ENCODE data around the gene BRF1. TPM values are rescaled to one million over a fixed set of nuclear protein-coding genes. Genes with fewer than 3 reads are reported as not detected.

BRF1 gene
- total and polyA plus RNA-seq, 2 donors (not counting 1 experiment from before 2014, with no cell fraction given), result 7.4 to 33.4 TPM

DNA sequence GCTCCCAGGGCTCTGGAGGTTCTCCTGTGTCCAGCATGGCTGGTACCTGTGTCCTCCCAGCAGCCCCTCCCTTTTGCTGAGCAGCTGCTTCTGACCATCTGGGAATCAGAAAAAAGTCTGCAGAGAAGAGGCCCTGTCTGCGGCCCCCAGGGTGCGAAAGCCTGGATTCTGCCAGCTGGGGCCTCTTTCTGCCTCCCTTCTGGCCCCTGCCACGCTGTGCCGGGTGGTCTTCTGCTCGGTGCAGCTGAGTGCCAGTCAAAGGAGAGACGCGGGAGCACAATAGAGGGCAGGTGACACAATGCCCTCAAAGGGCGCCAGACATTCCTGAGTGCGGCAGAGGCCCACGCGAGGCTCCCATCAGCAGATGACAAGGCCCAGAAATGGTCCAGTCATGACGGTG lies 39.8 kb downstream of the BRF1 start:
- Histone ChIP-seq H3K4me1 (ENCODE audit: control insufficient read depth, extremely low read depth, insufficient read depth, low read length) (no peaks in the 10 kb centered on the region), H2AFZ (ENCODE audit: low read length) (no peak overlapping the region), H3K4me3 (replicated peaks in 1 of 4; ENCODE audit: control extremely low read depth in 1 of 4, insufficient read depth in 1 of 4, low read depth in 3 of 4, low read length in 4 of 4) (no peak overlapping the region), H3K4me2 (ENCODE audit: extremely low read depth, insufficient read depth, low read length) (no peak overlapping the region), H3K36me3 (ENCODE audit: control insufficient read depth, insufficient read depth, low read length) (no peaks in the 10 kb centered on the region), H3K9ac (ENCODE audit: insufficient read depth, low read length) (no peak overlapping the region), H3K27ac (ENCODE audit: insufficient read depth, low read length) (no peak overlapping the region), H3K27me3 (ENCODE audit: control insufficient read depth, insufficient read depth, low read length) (no peaks in the 10 kb centered on the region), H4K20me1 (ENCODE audit: control insufficient read depth, extremely low read depth, insufficient read depth, low read length) (no peaks in the 10 kb centered on the region), H3K79me2 (ENCODE audit: control insufficient read depth, insufficient read depth, low read length) (no peaks in the 10 kb centered on the region), H3K9me3 (ENCODE audit: control insufficient read depth, insufficient read depth, low read depth, low read length) (no peaks in the 10 kb centered on the region)
- no peak for TF ChIP-seq EZH2 (IDR thresholded peaks at IDR 0.05; ENCODE audit: low read length, missing control alignments)
- TF ChIP-seq, protein P1, sequence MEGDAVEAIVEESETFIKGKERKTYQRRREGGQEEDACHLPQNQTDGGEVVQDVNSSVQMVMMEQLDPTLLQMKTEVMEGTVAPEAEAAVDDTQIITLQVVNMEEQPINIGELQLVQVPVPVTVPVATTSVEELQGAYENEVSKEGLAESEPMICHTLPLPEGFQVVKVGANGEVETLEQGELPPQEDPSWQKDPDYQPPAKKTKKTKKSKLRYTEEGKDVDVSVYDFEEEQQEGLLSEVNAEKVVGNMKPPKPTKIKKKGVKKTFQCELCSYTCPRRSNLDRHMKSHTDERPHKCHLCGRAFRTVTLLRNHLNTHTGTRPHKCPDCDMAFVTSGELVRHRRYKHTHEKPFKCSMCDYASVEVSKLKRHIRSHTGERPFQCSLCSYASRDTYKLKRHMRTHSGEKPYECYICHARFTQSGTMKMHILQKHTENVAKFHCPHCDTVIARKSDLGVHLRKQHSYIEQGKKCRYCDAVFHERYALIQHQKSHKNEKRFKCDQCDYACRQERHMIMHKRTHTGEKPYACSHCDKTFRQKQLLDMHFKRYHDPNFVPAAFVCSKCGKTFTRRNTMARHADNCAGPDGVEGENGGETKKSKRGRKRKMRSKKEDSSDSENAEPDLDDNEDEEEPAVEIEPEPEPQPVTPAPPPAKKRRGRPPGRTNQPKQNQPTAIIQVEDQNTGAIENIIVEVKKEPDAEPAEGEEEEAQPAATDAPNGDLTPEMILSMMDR (conservative IDR thresholded peaks at IDR 0.05 in 1 of 2, IDR thresholded peaks at IDR 0.05 in 1 of 2; ENCODE audit: low read depth in 1 of 2, low read length in 2 of 2), result no peak
- DNase-seq (ENCODE audit: low read depth in 2 of 2), result no peak

DNA sequence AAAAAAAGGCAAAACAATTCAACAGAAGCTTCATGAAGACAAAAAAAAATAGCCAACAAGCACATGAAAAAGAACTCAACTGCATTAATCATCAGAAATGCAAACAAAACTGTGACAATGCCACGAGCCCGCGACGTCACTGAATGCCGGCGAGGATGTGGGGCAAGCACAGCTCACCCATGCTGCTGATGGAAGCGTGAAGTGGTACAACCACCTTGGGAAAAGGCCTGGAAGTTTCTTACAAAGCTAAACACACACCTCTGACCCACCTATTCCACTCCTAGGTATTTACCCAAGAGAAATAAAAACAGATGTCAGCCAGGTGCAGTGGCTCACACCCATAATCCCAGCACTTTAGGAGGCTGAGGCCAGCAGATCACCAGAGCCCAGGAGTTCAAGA lies 42.0 kb downstream of the BRF1 start:
- TF ChIP-seq EZH2 (IDR thresholded peaks at IDR 0.05; ENCODE audit: low read length, missing control alignments), result no peak
- TF ChIP-seq, protein P1 (conservative IDR thresholded peaks at IDR 0.05 in 1 of 2, IDR thresholded peaks at IDR 0.05 in 1 of 2; ENCODE audit: low read depth in 1 of 2, low read length in 2 of 2), result no peak
- H3K9ac ChIP-seq (ENCODE audit: insufficient read depth, low read length), result no peak overlapping the region
- H3K4me2 ChIP-seq (ENCODE audit: extremely low read depth, insufficient read depth, low read length), result no peak overlapping the region
- no peaks in the 10 kb centered on the region for H4K20me1 ChIP-seq (ENCODE audit: control insufficient read depth, extremely low read depth, insufficient read depth, low read length)
- H3K36me3 ChIP-seq (ENCODE audit: control insufficient read depth, insufficient read depth, low read length), result no peaks in the 10 kb centered on the region
- peak; percentile 30 to 50 for DNase-seq (ENCODE audit: low read depth in 2 of 2)
- H3K27ac ChIP-seq (ENCODE audit: insufficient read depth, low read length), result no peak overlapping the region
- H2AFZ ChIP-seq (ENCODE audit: low read length), result no peak overlapping the region
- H3K79me2 ChIP-seq (ENCODE audit: control insufficient read depth, insufficient read depth, low read length), result no peaks in the 10 kb centered on the region
- peaks cover 2% of the 10 kb centered on the region for H3K4me1 ChIP-seq (ENCODE audit: control insufficient read depth, extremely low read depth, insufficient read depth, low read length)
- no peaks in the 10 kb centered on the region for H3K27me3 ChIP-seq (ENCODE audit: control insufficient read depth, insufficient read depth, low read length)
- H3K9me3 ChIP-seq (ENCODE audit: control insufficient read depth, insufficient read depth, low read depth, low read length), result no peaks in the 10 kb centered on the region
- H3K4me3 ChIP-seq (replicated peaks in 1 of 4; ENCODE audit: control extremely low read depth in 1 of 4, insufficient read depth in 1 of 4, low read depth in 3 of 4, low read length in 4 of 4), result no peak overlapping the region

DNA sequence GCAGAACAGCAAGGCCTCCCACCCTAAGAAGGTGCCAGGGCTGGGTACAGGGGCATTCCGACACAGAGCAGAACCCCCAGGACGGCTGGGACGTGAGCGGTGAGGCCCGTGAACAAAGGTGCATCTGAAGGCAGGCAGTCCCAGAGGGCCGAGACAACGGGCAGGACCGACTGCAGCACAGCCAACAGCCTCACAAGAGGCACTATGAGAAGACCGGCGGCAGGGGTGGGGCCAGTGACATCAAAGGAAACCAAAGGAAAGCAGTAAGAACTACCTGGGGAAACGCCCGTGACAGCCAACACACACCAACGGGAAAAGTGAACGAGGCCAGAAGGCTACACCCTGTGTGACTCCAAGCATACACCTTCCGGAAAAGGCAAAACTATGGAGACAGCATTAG lies 43.3 kb downstream of the BRF1 start:
- H3K36me3 ChIP-seq (ENCODE audit: control insufficient read depth, insufficient read depth, low read length), result peaks cover 3% of the 10 kb centered on the region
- H3K27ac ChIP-seq (ENCODE audit: insufficient read depth, low read length), result no peak overlapping the region
- H3K9ac ChIP-seq (ENCODE audit: insufficient read depth, low read length), result no peak overlapping the region
- no peak for DNase-seq (ENCODE audit: low read depth in 2 of 2)
- no peak overlapping the region for H2AFZ ChIP-seq (ENCODE audit: low read length)
- no peak overlapping the region for H3K4me2 ChIP-seq (ENCODE audit: extremely low read depth, insufficient read depth, low read length)
- H3K27me3 ChIP-seq (ENCODE audit: control insufficient read depth, insufficient read depth, low read length), result no peaks in the 10 kb centered on the region
- H3K79me2 ChIP-seq (ENCODE audit: control insufficient read depth, insufficient read depth, low read length), result no peaks in the 10 kb centered on the region
- no peaks in the 10 kb centered on the region for H3K9me3 ChIP-seq (ENCODE audit: control insufficient read depth, insufficient read depth, low read depth, low read length)
- H3K4me1 ChIP-seq (ENCODE audit: control insufficient read depth, extremely low read depth, insufficient read depth, low read length), result peaks cover 2% of the 10 kb centered on the region
- H3K4me3 ChIP-seq (replicated peaks in 1 of 4; ENCODE audit: control extremely low read depth in 1 of 4, insufficient read depth in 1 of 4, low read depth in 3 of 4, low read length in 4 of 4), result no peak overlapping the region
- no peak for TF ChIP-seq EZH2 (IDR thresholded peaks at IDR 0.05; ENCODE audit: low read length, missing control alignments)
- TF ChIP-seq, protein P1 (conservative IDR thresholded peaks at IDR 0.05 in 1 of 2, IDR thresholded peaks at IDR 0.05 in 1 of 2; ENCODE audit: low read depth in 1 of 2, low read length in 2 of 2), result no peak
- H4K20me1 ChIP-seq (ENCODE audit: control insufficient read depth, extremely low read depth, insufficient read depth, low read length), result no peaks in the 10 kb centered on the region

All from fibroblast of lung (primary cell).